NT2/D1 (cell line): ENCODE results near the gene HELT.

Experiments used
- DNase-seq: peaks from one replicate; pipeline ENCODE4 v3.0.0-alpha.2; 2011; ENCODE audit warnings: low read depth, low spot score
- H3K27me3 ChIP-seq: 2 replicates; pipeline ENCODE4 v1.6.0; 2011; ENCODE audit warnings: mild to moderate bottlenecking; ENCODE audit not compliant: insufficient read length, insufficient read depth
- H3K36me3 ChIP-seq: 2 replicates; pipeline ENCODE4 v1.6.1; 2011; ENCODE audit warnings: mild to moderate bottlenecking, low read length, mixed read lengths; ENCODE audit not compliant: insufficient read depth, insufficient read length
- H3K4me1 ChIP-seq: 2 replicates; pipeline ENCODE4 v1.5.1; 2011; ENCODE audit not compliant: insufficient read depth, insufficient read length
- H3K4me3 ChIP-seq: 2 replicates; pipeline ENCODE4 v1.5.1; 2011; ENCODE audit warnings: low read depth; ENCODE audit not compliant: insufficient read length
- H3K9ac ChIP-seq: 2 replicates; pipeline ENCODE4 v1.6.0; 2011; ENCODE audit warnings: low read depth; ENCODE audit not compliant: insufficient read length
- H3K9me3 ChIP-seq: 2 replicates; pipeline ENCODE4 v1.5.1; 2011; ENCODE audit warnings: mild to moderate bottlenecking, low read length; ENCODE audit not compliant: insufficient read depth
- SUZ12 ChIP-seq: IDR thresholded peaks from 2 replicates; pipeline ENCODE4 v1.6.1; 2011; ENCODE audit not compliant: insufficient read length, insufficient read depth; ENCODE audit errors: extremely low read depth
- YY1 ChIP-seq: IDR thresholded peaks from 2 replicates; pipeline ENCODE4 v1.6.1; 2011; ENCODE audit not compliant: insufficient read length, insufficient read depth
- ZNF274 ChIP-seq: IDR thresholded peaks from 2 replicates; pipeline ENCODE4 v1.6.1; 2011; ENCODE audit warnings: mild to moderate bottlenecking, low read depth, low read length

Gene HELT

GRCh38 chr4:185066179-185066578, 47.9 kb downstream of the HELT start:
- no peak for TF ChIP-seq SUZ12
- H3K27me3 ChIP-seq: no peaks in the 10 kb centered on the region
- H3K4me3 ChIP-seq: no peak overlapping the region
- H3K4me1 ChIP-seq: no peaks in the 10 kb centered on the region
- H3K36me3 ChIP-seq: no peaks in the 10 kb centered on the region
- no peak for DNase-seq
- H3K9ac ChIP-seq: no peak overlapping the region
- no peaks in the 10 kb centered on the region for H3K9me3 ChIP-seq

DNA sequence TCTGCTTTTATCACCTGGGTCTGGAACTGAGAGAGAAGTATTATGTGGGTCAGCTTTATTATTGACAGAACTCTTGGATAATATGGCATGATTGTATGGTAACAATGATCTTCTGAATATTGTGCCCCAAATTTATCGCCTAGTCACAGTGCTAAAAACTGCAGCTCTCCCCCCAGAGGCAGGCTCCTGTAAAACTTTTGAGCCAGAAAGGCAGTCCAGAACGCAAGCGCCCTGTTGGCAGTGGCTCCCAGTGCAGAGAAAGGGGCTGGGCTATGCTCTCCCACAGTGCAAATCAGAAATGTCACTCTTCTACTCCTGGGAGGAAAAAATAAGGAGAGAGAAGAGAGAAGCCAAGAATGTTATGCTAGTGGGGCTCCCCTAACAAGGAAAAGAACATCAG, 50.5 kb downstream of the HELT start:
- Histone ChIP-seq H3K36me3 (no peaks in the 10 kb centered on the region), H3K4me1 (no peaks in the 10 kb centered on the region), H3K4me3 (no peak overlapping the region), H3K9ac (no peak overlapping the region), H3K9me3 (no peaks in the 10 kb centered on the region), H3K27me3 (no peaks in the 10 kb centered on the region)
- TF ChIP-seq YY1 (no peak), ZNF274 (no peak), SUZ12 (no peak)
- DNase-seq: no peak
